Measurements from ENCODE around the gene MRPS34. TPM values are rescaled to one million over a fixed set of nuclear protein-coding genes. Genes with fewer than 3 reads are reported as not detected.

MRPS34 gene
- total RNA-seq, 4 donors from 2014 or later = 67.3 to 146 (median 98.1) TPM

DNA sequence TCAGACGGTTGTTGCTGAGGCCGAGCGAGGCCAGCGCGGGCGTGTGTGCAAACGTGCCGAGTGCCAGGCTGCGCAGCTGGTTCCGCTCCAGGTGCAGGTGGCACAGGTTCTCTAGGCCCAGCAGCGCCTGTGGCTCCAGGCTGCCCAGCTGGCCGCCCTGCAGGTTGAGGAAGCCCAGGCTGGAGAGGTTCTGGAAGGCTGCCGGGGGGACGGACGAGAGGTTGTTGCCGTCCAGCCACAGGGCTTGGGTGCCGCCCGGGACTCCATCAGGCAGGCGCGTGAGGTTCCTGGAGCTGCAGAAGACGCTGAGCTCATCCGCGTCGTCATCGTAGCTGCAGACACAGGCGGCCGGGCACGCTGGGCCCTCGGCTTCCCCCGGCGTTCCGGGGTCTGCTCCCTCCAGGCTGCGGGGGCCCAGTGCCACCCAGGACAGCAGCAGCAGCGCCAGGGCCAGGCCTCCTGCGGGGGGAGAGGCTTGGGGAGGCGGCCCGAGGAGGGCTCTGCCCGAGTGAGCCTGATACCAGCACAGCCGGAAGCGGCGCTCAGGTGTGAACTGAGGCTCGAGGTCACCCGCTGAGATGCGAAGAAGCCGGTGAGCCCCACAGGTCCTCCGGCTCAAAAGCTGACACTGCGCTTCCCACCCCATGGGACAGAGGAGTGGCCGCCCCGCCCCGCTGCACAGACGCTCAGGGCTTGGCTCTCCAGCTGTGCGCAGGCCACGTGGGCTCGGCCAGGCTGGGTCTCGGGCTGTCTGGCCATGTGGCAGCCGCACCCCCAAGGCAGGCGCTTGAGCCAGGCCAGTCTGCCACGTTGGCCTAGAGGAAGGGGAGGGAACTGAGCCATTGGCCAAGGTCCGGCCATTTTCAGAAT, 19.2 kb upstream of the MRPS34 start:
- TF ChIP-seq POLR2A (IDR thresholded peaks at IDR 0.05) = no peak
- TF ChIP-seq, protein P1, sequence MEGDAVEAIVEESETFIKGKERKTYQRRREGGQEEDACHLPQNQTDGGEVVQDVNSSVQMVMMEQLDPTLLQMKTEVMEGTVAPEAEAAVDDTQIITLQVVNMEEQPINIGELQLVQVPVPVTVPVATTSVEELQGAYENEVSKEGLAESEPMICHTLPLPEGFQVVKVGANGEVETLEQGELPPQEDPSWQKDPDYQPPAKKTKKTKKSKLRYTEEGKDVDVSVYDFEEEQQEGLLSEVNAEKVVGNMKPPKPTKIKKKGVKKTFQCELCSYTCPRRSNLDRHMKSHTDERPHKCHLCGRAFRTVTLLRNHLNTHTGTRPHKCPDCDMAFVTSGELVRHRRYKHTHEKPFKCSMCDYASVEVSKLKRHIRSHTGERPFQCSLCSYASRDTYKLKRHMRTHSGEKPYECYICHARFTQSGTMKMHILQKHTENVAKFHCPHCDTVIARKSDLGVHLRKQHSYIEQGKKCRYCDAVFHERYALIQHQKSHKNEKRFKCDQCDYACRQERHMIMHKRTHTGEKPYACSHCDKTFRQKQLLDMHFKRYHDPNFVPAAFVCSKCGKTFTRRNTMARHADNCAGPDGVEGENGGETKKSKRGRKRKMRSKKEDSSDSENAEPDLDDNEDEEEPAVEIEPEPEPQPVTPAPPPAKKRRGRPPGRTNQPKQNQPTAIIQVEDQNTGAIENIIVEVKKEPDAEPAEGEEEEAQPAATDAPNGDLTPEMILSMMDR (IDR thresholded peaks at IDR 0.05) = no peak
- Histone ChIP-seq H3K4me1 (peaks cover 11 to 12% of the 10 kb centered on the region in 2 donors), H3K36me3 (peaks cover 15 to 17% of the 10 kb centered on the region in 2 donors), H3K4me3 (replicated peaks in 1 of 3) (no peak overlapping the region), H3K27me3 (no peaks in the 10 kb centered on the region), H3K27ac (no peak overlapping the region), H3K9me3 (no peaks in the 10 kb centered on the region)
- intact Hi-C loops (cut with DNase I) = no loop called here
- WGBS, 2 donors = 87% methylated on average over 20 of the region's 59 CpGs; no CpG with 5 or more reads in 1 of the 2 donors
- no peak for DNase-seq

DNA sequence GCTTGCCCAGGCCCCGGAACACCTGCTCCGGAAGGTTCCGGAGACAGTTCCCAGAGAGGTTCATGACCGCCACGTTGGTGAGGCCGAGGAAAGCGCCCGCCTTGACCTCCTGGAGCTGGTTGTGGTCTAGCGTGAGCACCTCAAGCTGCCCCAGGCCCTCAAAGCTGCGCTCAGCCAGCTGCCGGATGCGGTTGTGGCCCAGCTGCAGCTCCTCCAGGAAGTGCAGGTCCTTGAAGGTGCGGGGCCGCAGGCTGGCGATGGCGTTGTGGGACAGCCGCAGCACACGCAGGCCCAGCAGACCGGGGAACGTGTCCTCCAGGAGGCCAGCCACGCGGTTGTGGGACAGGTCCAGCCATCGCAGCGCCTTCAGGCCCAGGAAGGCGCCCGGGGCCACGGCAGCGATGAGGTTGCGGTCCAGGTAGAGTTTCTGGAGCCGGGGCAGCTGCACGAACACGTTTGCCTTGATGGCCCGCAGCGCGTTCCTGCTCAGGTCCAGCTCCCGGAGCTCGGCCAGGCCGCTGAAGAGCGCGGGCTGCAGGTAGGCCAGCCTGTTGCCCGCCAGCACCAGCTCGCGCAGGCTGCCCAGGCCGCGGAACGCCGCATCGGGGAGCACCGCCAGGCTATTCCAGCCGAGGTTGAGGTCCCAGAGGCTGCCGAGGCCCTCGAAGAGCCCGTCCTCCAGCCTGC, 18.5 kb upstream of the MRPS34 start:
- TF ChIP-seq POLR2A (IDR thresholded peaks at IDR 0.05) = no peak
- TF ChIP-seq, protein P1 (IDR thresholded peaks at IDR 0.05) = no peak
- no peaks in the 10 kb centered on the region for H3K9me3 ChIP-seq
- no peaks in the 10 kb centered on the region for H3K27me3 ChIP-seq
- H3K27ac ChIP-seq = no peak overlapping the region
- no peak for DNase-seq
- no peak overlapping the region for H3K4me3 ChIP-seq (replicated peaks in 1 of 3)
- intact Hi-C loops (cut with DNase I) = no loop called here
- H3K36me3 ChIP-seq = peaks cover 17 to 21% of the 10 kb centered on the region in 2 donors
- 94 to 100% methylated on average over 5 to 19 of the region's 53 CpGs for WGBS, 2 donors
- H3K4me1 ChIP-seq = peaks cover 11 to 12% of the 10 kb centered on the region in 2 donors

DNA sequence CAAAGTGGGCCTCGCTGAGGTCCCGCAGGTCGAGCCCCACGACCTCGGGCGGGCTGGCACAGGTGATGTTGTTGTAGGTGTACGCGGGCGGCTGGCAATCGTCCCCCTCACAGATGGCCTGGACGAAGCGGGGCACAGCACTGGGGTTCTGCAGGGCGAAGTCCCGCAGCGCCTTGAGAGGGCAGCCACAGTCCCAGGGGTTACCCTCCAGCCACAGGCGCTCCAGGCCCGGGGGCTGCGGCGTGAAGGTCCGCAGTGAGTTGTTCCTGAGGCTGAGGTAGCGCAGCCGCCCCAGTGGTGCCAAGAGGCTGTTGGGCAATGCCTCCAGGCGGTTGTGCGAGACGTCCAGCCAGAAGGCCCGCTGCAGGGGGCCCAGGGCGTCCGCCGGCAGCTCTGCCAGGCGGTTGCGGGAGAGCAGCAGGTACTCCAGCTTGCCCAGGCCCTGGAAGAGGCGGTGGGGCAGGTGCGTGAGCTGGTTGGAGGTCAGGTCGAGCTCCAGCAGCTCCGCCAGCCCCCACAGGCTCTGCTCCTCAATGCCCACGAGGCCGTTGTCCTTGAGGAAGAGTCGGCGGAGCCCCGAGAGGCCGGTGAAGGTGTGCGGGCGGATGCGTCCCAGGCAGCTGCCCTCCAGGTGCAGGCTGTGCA, 17.8 kb upstream of the MRPS34 start:
- intact Hi-C loops (cut with DNase I) = no loop called here
- TF ChIP-seq POLR2A (IDR thresholded peaks at IDR 0.05) = no peak
- TF ChIP-seq, protein P1 (IDR thresholded peaks at IDR 0.05) = no peak
- no peak overlapping the region for H3K27ac ChIP-seq
- H3K4me3 ChIP-seq (replicated peaks in 1 of 3) = no peak overlapping the region
- H3K9me3 ChIP-seq = no peaks in the 10 kb centered on the region
- 92% methylated on average over 42 of the region's 44 CpGs; no CpG with 5 or more reads in 1 of the 2 donors for WGBS, 2 donors
- no peak for DNase-seq
- H3K4me1 ChIP-seq = peaks cover 11 to 12% of the 10 kb centered on the region in 2 donors
- H3K36me3 ChIP-seq = peaks cover 17 to 21% of the 10 kb centered on the region in 2 donors
- H3K27me3 ChIP-seq = no peaks in the 10 kb centered on the region

DNA sequence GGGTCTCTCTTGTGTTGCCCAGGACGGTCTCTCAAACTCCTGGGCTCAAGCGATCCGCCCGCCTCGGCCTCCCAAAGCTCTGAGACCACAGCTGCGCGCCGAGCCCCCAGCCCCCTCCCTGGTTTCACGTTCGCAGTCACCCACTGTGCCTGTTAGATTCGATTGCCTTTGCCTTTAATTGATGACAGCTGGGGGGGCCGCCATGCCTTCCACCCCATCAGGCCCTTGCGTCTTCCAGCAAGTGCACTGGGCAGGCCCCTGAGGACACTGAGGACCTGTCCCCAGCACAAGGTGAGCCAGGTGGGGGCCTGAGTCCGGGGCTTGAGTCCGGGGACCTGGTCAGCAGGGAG, 17.3 kb upstream of the MRPS34 start:
- Histone ChIP-seq H3K4me1 (peaks cover 11 to 12% of the 10 kb centered on the region in 2 donors), H3K36me3 (peaks cover 17 to 21% of the 10 kb centered on the region in 2 donors), H3K27ac (no peak overlapping the region), H3K4me3 (replicated peaks in 1 of 3) (no peak overlapping the region), H3K9me3 (no peaks in the 10 kb centered on the region), H3K27me3 (no peaks in the 10 kb centered on the region)
- TF ChIP-seq, protein P1 (IDR thresholded peaks at IDR 0.05) = no peak
- no peak for TF ChIP-seq POLR2A (IDR thresholded peaks at IDR 0.05)
- intact Hi-C loops (cut with DNase I) = no loop called here
- no peak for DNase-seq
- 93 to 95% methylated on average over 12 to 15 of the region's 15 CpGs for WGBS, 2 donors
